HG02870 (cell line): Measurements from ENCODE around the gene OPCML.

ENCODE experiments used
- ATAC-seq: cut with Tn5 transposase; IDR thresholded peaks from one replicate; pipeline ENCODE4 v1.9.1; 2021; ENCODE audit warnings: mild to moderate bottlenecking, moderate library complexity; ENCODE audit not compliant: unreplicated experiment

Gene OPCML

GRCh38 chr11:132544007-132544406 lies 988.3 kb downstream of the OPCML start:
- ATAC-seq, result no peak

- no peak for ATAC-seq
Measured at GRCh38 chr11:132541794-132542193, 990.5 kb downstream of the OPCML start.

- ATAC-seq, result no peak
Measured at GRCh38 chr11:132540581-132540980, 991.7 kb downstream of the OPCML start.

- ATAC-seq, result no peak
Measured at GRCh38 chr11:132539590-132540368, 992.5 kb downstream of the OPCML start.

GRCh38 chr11:132538642-132539041 lies 993.7 kb downstream of the OPCML start:
- no peak for ATAC-seq

GRCh38 chr11:132535830-132536229 lies 996.5 kb downstream of the OPCML start:
- ATAC-seq, result no peak

GRCh38 chr11:132531921-132532320 lies 1000.4 kb downstream of the OPCML start:
- no peak for ATAC-seq

- no peak for ATAC-seq
Measured at GRCh38 chr11:132528181-132528580, 1004.1 kb downstream of the OPCML start.

GRCh38 chr11:132523929-132524328 lies 1008.4 kb downstream of the OPCML start:
- ATAC-seq, result no peak

- no peak for ATAC-seq
Measured at GRCh38 chr11:132520199-132520598, 1012.1 kb downstream of the OPCML start.

- no peak for ATAC-seq
Measured at GRCh38 chr11:132519241-132519815, 1013.0 kb downstream of the OPCML start.

- ATAC-seq, result no peak
Measured at GRCh38 chr11:132504501-132505041, 1027.7 kb downstream of the OPCML start.

GRCh38 chr11:132501356-132501755 lies 1030.9 kb downstream of the OPCML start:
- ATAC-seq, result no peak

GRCh38 chr11:132499661-132500060 lies 1032.6 kb downstream of the OPCML start:
- no peak for ATAC-seq

- no peak for ATAC-seq
Measured at GRCh38 chr11:132496341-132496740, 1036.0 kb downstream of the OPCML start.

- ATAC-seq, result no peak
Measured at GRCh38 chr11:132493801-132494200, 1038.5 kb downstream of the OPCML start.

- no peak for ATAC-seq
Measured at GRCh38 chr11:132490978-132491377, 1041.3 kb downstream of the OPCML start.

GRCh38 chr11:132486060-132486459 lies 1046.2 kb downstream of the OPCML start:
- ATAC-seq, result no peak

GRCh38 chr11:132475026-132475425 lies 1057.3 kb downstream of the OPCML start:
- no peak for ATAC-seq

GRCh38 chr11:132472411-132473172 lies 1059.7 kb downstream of the OPCML start:
- no peak for ATAC-seq

- ATAC-seq, result no peak
Measured at GRCh38 chr11:132471466-132471865, 1060.8 kb downstream of the OPCML start.

- no peak for ATAC-seq
Measured at GRCh38 chr11:132466983-132467382, 1065.3 kb downstream of the OPCML start.
